ENCODE data around the gene ZNF217.

- TF ChIP-seq CTCF (IDR thresholded peaks at IDR 0.05 in 2 of 3, conservative IDR thresholded peaks at IDR 0.05 in 1 of 3; ENCODE audit: borderline replicate concordance in 1 of 3, insufficient read depth in 1 of 3, low read depth in 2 of 3, low read length in 2 of 3) (no peak), EZH2phosphoT487 (IDR thresholded peaks at IDR 0.05; ENCODE audit: borderline replicate concordance) (no peak)
Observed at GRCh38 chr20:53529658-53530057, 64.0 kb downstream of the ZNF217 start.
